HepG2 (cell line): ENCODE measurements around the gene CACNB4. TPM values are rescaled to one million over a fixed set of nuclear protein-coding genes. Genes with fewer than 3 reads are reported as not detected.

Source experiments
- CC2D1A ChIP-seq: sonication (generic); formaldehyde crosslinking; IDR thresholded peaks from 2 replicates; pipeline ENCODE4 v1.8.1; 2023; ENCODE audit warnings: mild to moderate bottlenecking, missing genetic modification reagents
- ELF1 ChIP-seq: sonication (generic); formaldehyde crosslinking; IDR thresholded peaks from 2 replicates; pipeline ENCODE4 v1.4.0; 2020; ENCODE audit warnings: missing genetic modification reagents
- ESRRA ChIP-seq: sonication (generic); formaldehyde crosslinking; IDR thresholded peaks from 2 replicates; pipeline ENCODE4 v1.5.1; 2020; ENCODE audit warnings: mild to moderate bottlenecking, low read depth, missing genetic modification reagents
- ETV6 ChIP-seq: sonication (generic); formaldehyde crosslinking; conservative IDR thresholded peaks from 2 replicates; pipeline ENCODE4 v1.4.0; 2020; ENCODE audit warnings: missing genetic modification reagents
- MXI1 ChIP-seq: IDR thresholded peaks from 3 replicates; pipeline ENCODE4 v1.6.1; 2012; ENCODE audit warnings: low read depth, low read length, inconsistent platforms, borderline replicate concordance
- NCOA1 ChIP-seq: sonication (generic); formaldehyde crosslinking; IDR thresholded peaks from 2 replicates; pipeline ENCODE4 v1.9.0; 2021; ENCODE audit warnings: missing genetic modification reagents
- NFIC ChIP-seq: IDR thresholded peaks from 2 replicates; pipeline ENCODE4 v1.6.1; 2012; ENCODE audit warnings: mild to moderate bottlenecking, low read length, inconsistent platforms
- NPAS2 ChIP-seq: sonication (generic); formaldehyde crosslinking; IDR thresholded peaks from 2 replicates; pipeline ENCODE4 v1.8.0; 2022; ENCODE audit warnings: mild to moderate bottlenecking, missing genetic modification reagents, borderline replicate concordance
- NR2F2 ChIP-seq: IDR thresholded peaks from 2 replicates; pipeline ENCODE4 v1.6.1; 2012; ENCODE audit warnings: low read depth, inconsistent platforms, borderline replicate concordance
- RARG ChIP-seq: sonication (generic); formaldehyde crosslinking; IDR thresholded peaks from 2 replicates; pipeline ENCODE4 v1.4.0; 2020; ENCODE audit warnings: low read depth, mild to moderate bottlenecking, missing genetic modification reagents
- SMARCC2 ChIP-seq: fragments of 450-650 bp; IDR thresholded peaks from 2 replicates; pipeline ENCODE4 v1.6.1; 2017; ENCODE audit warnings: antibody characterized with exemption, mild to moderate bottlenecking
- TAF15 ChIP-seq: fragments of 200-400 bp; formaldehyde crosslinking; IDR thresholded peaks from one replicate; pipeline ENCODE4 v1.6.1; 2018; ENCODE audit warnings: mild to moderate bottlenecking, low read depth, low read length; ENCODE audit not compliant: poor library complexity, severe bottlenecking
- TP53 ChIP-seq: sonication (generic); formaldehyde crosslinking; conservative IDR thresholded peaks from 2 replicates; pipeline ENCODE4 v1.4.0; 2020; ENCODE audit warnings: missing genetic modification reagents
- ZMYM3 ChIP-seq: sonication (generic); formaldehyde crosslinking; IDR thresholded peaks from 2 replicates; pipeline ENCODE4 v1.5.1; 2020; ENCODE audit warnings: mild to moderate bottlenecking, missing genetic modification reagents
- ZNF136 ChIP-seq: sonication (generic); formaldehyde crosslinking; IDR thresholded peaks from 2 replicates; pipeline ENCODE4 v1.8.1; 2022; ENCODE audit warnings: low read depth, mild to moderate bottlenecking, moderate library complexity, missing genetic modification reagents
- ZNF24 ChIP-seq: fragments of 450-650 bp; IDR thresholded peaks from 2 replicates; pipeline ENCODE4 v1.6.1; 2017; ENCODE audit warnings: antibody characterized with exemption, mild to moderate bottlenecking
- ZNF44 ChIP-seq: sonication (generic); formaldehyde crosslinking; IDR thresholded peaks from 2 replicates; pipeline ENCODE4 v1.5.1; 2020; ENCODE audit warnings: mild to moderate bottlenecking, missing genetic modification reagents
- ZNF484 ChIP-seq: sonication (generic); formaldehyde crosslinking; IDR thresholded peaks from 2 replicates; pipeline ENCODE4 v1.5.1; 2020; ENCODE audit warnings: mild to moderate bottlenecking, low read depth, missing genetic modification reagents, borderline replicate concordance
- ZNF562 ChIP-seq: sonication (generic); formaldehyde crosslinking; IDR thresholded peaks from 2 replicates; pipeline ENCODE4 v1.8.0; 2022; ENCODE audit warnings: missing genetic modification reagents, borderline replicate concordance
- ZNF672 ChIP-seq: sonication (generic); formaldehyde crosslinking; IDR thresholded peaks from 2 replicates; pipeline ENCODE4 v1.8.1; 2022; ENCODE audit warnings: missing genetic modification reagents
- ZNF678 ChIP-seq: sonication (generic); formaldehyde crosslinking; IDR thresholded peaks from 2 replicates; pipeline ENCODE4 v1.4.0; 2020; ENCODE audit warnings: mild to moderate bottlenecking, missing genetic modification reagents
- polyA plus RNA-seq, 8 experiments: library from polyadenylated mRNA; depleted of rRNA in 3 of 8; stranded (reverse) in 7 of 8; unstranded in 1 of 8; fragments of >200 nt; fragmentation: Illumina TruSeq in 4 of 8; extraction: Trizol in 4 of 8; gene quantifications; 2 replicates each; pipeline versions ENCODE4 v1.2.1 to v1.2.3, GENCODE V29; 2011 to 2016; ENCODE audit warnings: low read depth in 4 of 8, missing spikeins in 1 of 8, mixed read lengths in 1 of 8; ENCODE audit not compliant: insufficient read depth in 1 of 8
- total RNA-seq, 5 experiments: library from RNA; depleted of rRNA; stranded (reverse); fragments of >200 nt; fragmentation: Illumina TruSeq; extraction: Trizol; gene quantifications; 2 replicates each; pipeline ENCODE4 v1.2.3, GENCODE V29; 2016; ENCODE audit warnings: low read depth in 1 of 5
- TF ChIP-seq, protein P1 (sequence below): sonication (generic); formaldehyde crosslinking; IDR thresholded peaks from 2 replicates; pipeline ENCODE4 v1.4.0; 2020; ENCODE audit warnings: missing genetic modification reagents
- TF ChIP-seq, protein P2 (sequence below): sonication (generic); formaldehyde crosslinking; IDR thresholded peaks from 2 replicates; pipeline ENCODE4 v1.4.0; 2020; ENCODE audit warnings: mild to moderate bottlenecking, missing genetic modification reagents
- TF ChIP-seq, protein P3 (sequence below): sonication (generic); formaldehyde crosslinking; IDR thresholded peaks from 2 replicates; pipeline ENCODE4 v1.4.0; 2020; ENCODE audit warnings: missing genetic modification reagents
- TF ChIP-seq, protein P4 (sequence below): sonication (generic); formaldehyde crosslinking; IDR thresholded peaks from 2 replicates; pipeline ENCODE4 v1.8.1; 2022; ENCODE audit warnings: mild to moderate bottlenecking, missing genetic modification reagents
- TF ChIP-seq, protein P5 (sequence below): sonication (generic); formaldehyde crosslinking; IDR thresholded peaks from 2 replicates; pipeline ENCODE4 v1.8.0; 2022; ENCODE audit warnings: missing genetic modification reagents, mild to moderate bottlenecking, borderline replicate concordance

The CACNB4 gene
- total and polyA plus RNA-seq, 2 of the 13 experiments (the other 11 are each of a cell fraction or from before 2014, with no cell fraction given), result 5.1 to 14.3 TPM

DNA sequence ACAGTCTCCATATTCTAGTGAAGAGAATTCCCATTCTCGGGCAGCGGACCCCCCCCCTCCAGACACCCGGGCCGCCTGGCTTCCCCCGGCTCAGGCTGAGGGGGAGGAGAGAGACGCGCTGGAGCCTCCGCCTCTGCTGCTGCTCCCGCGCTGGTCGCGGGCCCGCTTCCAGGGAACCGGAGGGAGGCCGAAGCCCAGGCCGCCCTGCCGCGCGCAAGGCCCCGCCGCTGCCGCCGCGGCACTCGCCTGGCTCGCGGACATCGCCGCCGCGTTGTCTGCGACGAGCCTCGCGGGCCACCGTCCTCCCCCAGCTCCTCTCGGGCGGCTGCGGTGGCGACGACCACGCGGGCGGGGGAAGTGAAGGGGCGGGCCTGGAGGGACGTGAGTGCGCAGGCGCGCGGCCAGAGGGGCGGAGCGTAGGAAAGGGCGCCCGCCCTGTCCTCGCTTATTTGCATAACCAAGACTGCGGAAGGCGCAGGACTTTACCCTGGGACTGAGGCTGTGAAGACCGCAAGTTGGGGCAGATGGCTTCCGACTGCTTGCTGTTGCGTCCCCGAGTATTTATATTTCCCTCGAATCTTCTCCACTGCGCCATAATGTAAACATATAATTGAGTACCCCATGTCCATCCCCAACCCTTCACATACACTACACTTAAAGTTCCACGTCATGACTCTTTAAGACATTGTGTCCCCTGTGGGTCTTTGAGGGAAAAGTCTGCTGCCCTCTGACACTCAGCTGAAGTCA is 270.5 kb downstream of the CACNB4 start, which contains the start of gene ARL5A (continued):
- TF ChIP-seq ZNF562 (no peak), ZNF672 (CRISPR knock-in tag) (peak; percentile 88; the same call in 1 of the 2 replicates), TP53 (no peak), ZNF136 (peak; percentile 53; the same call in 1 of the 2 replicates), TAF15 (no peak), ZNF484 (CRISPR knock-in tag) (no peak), NFIC (no peak), ZMYM3 (CRISPR knock-in tag) (no peak), ESRRA (peak; percentile 57), NCOA1 (CRISPR knock-in tag) (no peak; the same call in 1 of the 2 replicates), ZNF24 (0 out of 2 replicates have a peak, but pooled peaks have one; percentile 29), RARG (CRISPR knock-in tag) (0 out of 2 replicates have a peak, but pooled peaks have one; percentile 71), ELF1 (peak; percentile 90), SMARCC2 (no peak), ETV6 (no peak; the same call in 1 of the 2 replicates), ZNF678 (CRISPR knock-in tag) (peak; percentile 34; the same call in 1 of the 2 replicates), MXI1 (peak; percentile 85; the same call in 2 of the 3 replicates), NR2F2 (peak; percentile 42; the same call in 1 of the 2 replicates), CC2D1A (CRISPR knock-in tag) (no peak), NPAS2 (no peak), ZNF44 (CRISPR knock-in tag) (peak; percentile 67; the same call in 1 of the 2 replicates)
- TF ChIP-seq, protein P1, sequence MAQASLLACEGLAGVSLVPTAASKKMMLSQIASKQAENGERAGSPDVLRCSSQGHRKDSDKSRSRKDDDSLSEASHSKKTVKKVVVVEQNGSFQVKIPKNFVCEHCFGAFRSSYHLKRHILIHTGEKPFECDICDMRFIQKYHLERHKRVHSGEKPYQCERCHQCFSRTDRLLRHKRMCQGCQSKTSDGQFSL (CRISPR knock-in tag), result peak; percentile 100
- TF ChIP-seq, protein P2, sequence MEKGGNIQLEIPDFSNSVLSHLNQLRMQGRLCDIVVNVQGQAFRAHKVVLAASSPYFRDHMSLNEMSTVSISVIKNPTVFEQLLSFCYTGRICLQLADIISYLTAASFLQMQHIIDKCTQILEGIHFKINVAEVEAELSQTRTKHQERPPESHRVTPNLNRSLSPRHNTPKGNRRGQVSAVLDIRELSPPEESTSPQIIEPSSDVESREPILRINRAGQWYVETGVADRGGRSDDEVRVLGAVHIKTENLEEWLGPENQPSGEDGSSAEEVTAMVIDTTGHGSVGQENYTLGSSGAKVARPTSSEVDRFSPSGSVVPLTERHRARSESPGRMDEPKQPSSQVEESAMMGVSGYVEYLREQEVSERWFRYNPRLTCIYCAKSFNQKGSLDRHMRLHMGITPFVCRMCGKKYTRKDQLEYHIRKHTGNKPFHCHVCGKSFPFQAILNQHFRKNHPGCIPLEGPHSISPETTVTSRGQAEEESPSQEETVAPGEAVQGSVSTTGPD (CRISPR knock-in tag), result no peak
- TF ChIP-seq, protein P3, sequence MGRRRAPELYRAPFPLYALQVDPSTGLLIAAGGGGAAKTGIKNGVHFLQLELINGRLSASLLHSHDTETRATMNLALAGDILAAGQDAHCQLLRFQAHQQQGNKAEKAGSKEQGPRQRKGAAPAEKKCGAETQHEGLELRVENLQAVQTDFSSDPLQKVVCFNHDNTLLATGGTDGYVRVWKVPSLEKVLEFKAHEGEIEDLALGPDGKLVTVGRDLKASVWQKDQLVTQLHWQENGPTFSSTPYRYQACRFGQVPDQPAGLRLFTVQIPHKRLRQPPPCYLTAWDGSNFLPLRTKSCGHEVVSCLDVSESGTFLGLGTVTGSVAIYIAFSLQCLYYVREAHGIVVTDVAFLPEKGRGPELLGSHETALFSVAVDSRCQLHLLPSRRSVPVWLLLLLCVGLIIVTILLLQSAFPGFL (CRISPR knock-in tag), result peak; percentile 65; the same call in 1 of the 2 replicates
- TF ChIP-seq, protein P4, sequence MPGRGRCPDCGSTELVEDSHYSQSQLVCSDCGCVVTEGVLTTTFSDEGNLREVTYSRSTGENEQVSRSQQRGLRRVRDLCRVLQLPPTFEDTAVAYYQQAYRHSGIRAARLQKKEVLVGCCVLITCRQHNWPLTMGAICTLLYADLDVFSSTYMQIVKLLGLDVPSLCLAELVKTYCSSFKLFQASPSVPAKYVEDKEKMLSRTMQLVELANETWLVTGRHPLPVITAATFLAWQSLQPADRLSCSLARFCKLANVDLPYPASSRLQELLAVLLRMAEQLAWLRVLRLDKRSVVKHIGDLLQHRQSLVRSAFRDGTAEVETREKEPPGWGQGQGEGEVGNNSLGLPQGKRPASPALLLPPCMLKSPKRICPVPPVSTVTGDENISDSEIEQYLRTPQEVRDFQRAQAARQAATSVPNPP, result no peak; the same call in 1 of the 2 replicates
- TF ChIP-seq, protein P5, sequence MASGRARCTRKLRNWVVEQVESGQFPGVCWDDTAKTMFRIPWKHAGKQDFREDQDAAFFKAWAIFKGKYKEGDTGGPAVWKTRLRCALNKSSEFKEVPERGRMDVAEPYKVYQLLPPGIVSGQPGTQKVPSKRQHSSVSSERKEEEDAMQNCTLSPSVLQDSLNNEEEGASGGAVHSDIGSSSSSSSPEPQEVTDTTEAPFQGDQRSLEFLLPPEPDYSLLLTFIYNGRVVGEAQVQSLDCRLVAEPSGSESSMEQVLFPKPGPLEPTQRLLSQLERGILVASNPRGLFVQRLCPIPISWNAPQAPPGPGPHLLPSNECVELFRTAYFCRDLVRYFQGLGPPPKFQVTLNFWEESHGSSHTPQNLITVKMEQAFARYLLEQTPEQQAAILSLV (CRISPR knock-in tag), result peak; percentile 89; the same call in 1 of the 2 replicates
